SK-N-SH treated with all-trans-retinoic acid at 6 μM for 48 hours (cell line): ENCODE measurements around the gene SERTM2.

Source experiments
- ATAC-seq: fragments of 200-7000 bp; cut with Tn5 transposase; 3 replicates; pipeline ENCODE4 v1.9.1; 2020; ENCODE audit warnings: mild to moderate bottlenecking, moderate library complexity
- ARNTL ChIP-seq: fragments of 450-650 bp; formaldehyde crosslinking; IDR thresholded peaks from 2 replicates; pipeline ENCODE4 v1.5.0; 2020; ENCODE audit warnings: low read depth, mild to moderate bottlenecking, moderate library complexity, borderline replicate concordance
- CREB5 ChIP-seq: fragments of 250-450 bp; sonication (Bioruptor Pico); IDR thresholded peaks from 2 replicates; pipeline ENCODE4 v1.5.1; 2020; ENCODE audit warnings: low read depth, mild to moderate bottlenecking, moderate library complexity
- CSDC2 ChIP-seq: fragments of 250-450 bp; sonication (Bioruptor Pico); IDR thresholded peaks from 2 replicates; pipeline ENCODE4 v1.5.0; 2020; ENCODE audit warnings: mild to moderate bottlenecking, moderate library complexity
- CSRNP3 ChIP-seq: fragments of 250-450 bp; sonication (Bioruptor Pico); IDR thresholded peaks from 2 replicates; pipeline ENCODE4 v1.5.1; 2021; ENCODE audit warnings: mild to moderate bottlenecking, moderate library complexity
- ESRRG ChIP-seq: fragments of 250-450 bp; sonication (Bioruptor Pico); IDR thresholded peaks from 2 replicates; pipeline ENCODE4 v1.6.1; 2021; ENCODE audit warnings: mild to moderate bottlenecking
- GLIS3 ChIP-seq: fragments of 250-450 bp; sonication (Bioruptor Pico); IDR thresholded peaks from 2 replicates; pipeline ENCODE4 v1.5.0; 2020; ENCODE audit warnings: mild to moderate bottlenecking, moderate library complexity
- ISL1 ChIP-seq: fragments of 250-450 bp; sonication (Bioruptor Pico); IDR thresholded peaks from 2 replicates; pipeline ENCODE4 v2.1.2; 2022; ENCODE audit warnings: mild to moderate bottlenecking, moderate library complexity
- OSR1 ChIP-seq: fragments of 250-450 bp; sonication (Bioruptor Pico); IDR thresholded peaks from 2 replicates; pipeline ENCODE4 v1.8.0; 2022; ENCODE audit warnings: moderate library complexity, mild to moderate bottlenecking, inconsistent platforms
- PATZ1 ChIP-seq: fragments of 250-450 bp; sonication (Bioruptor Pico); IDR thresholded peaks from 2 replicates; pipeline ENCODE4 v1.8.0; 2020; ENCODE audit warnings: mild to moderate bottlenecking, moderate library complexity, borderline replicate concordance
- POU6F1 ChIP-seq: fragments of 250-450 bp; sonication (Bioruptor Pico); IDR thresholded peaks from 2 replicates; pipeline ENCODE4 v1.8.0; 2021; ENCODE audit warnings: low read depth, mild to moderate bottlenecking, moderate library complexity, borderline replicate concordance
- PPARA ChIP-seq: fragments of 250-450 bp; sonication (Bioruptor Pico); IDR thresholded peaks from 2 replicates; pipeline ENCODE4 v1.5.0; 2020; ENCODE audit warnings: mild to moderate bottlenecking, borderline replicate concordance
- RARB ChIP-seq: fragments of 250-450 bp; sonication (Bioruptor Pico); IDR thresholded peaks from 2 replicates; pipeline ENCODE4 v1.8.0; 2021; ENCODE audit warnings: mild to moderate bottlenecking, moderate library complexity
- SNAI2 ChIP-seq: fragments of 250-450 bp; sonication (Bioruptor Pico); IDR thresholded peaks from 2 replicates; pipeline ENCODE4 v1.5.0; 2020; ENCODE audit warnings: mild to moderate bottlenecking, moderate library complexity
- TCF4 ChIP-seq: fragments of 250-450 bp; sonication (Bioruptor Pico); IDR thresholded peaks from 2 replicates; pipeline ENCODE4 v1.8.0; 2021; ENCODE audit warnings: mild to moderate bottlenecking, moderate library complexity, borderline replicate concordance
- TOX ChIP-seq: fragments of 250-450 bp; sonication (Bioruptor Pico); IDR thresholded peaks from 2 replicates; pipeline ENCODE4 v1.8.0; 2021; ENCODE audit warnings: mild to moderate bottlenecking, moderate library complexity, borderline replicate concordance
- TSHZ2 ChIP-seq: fragments of 250-450 bp; sonication (Bioruptor Pico); IDR thresholded peaks from 2 replicates; pipeline ENCODE4 v1.5.0; 2020; ENCODE audit warnings: mild to moderate bottlenecking, moderate library complexity
- ZC3H10 ChIP-seq: fragments of 250-450 bp; sonication (Bioruptor Pico); IDR thresholded peaks from 2 replicates; pipeline ENCODE4 v1.5.1; 2021; ENCODE audit warnings: mild to moderate bottlenecking, moderate library complexity
- ZFP3 ChIP-seq: fragments of 250-450 bp; sonication (Bioruptor Pico); IDR thresholded peaks from 2 replicates; pipeline ENCODE4 v1.5.0; 2020; ENCODE audit warnings: mild to moderate bottlenecking, moderate library complexity
- ZNF565 ChIP-seq: fragments of 450-650 bp; formaldehyde crosslinking; conservative IDR thresholded peaks from 2 replicates; pipeline ENCODE4 v1.5.0; 2020; ENCODE audit warnings: low read depth, mild to moderate bottlenecking, moderate library complexity
- ZNF70 ChIP-seq: fragments of 450-650 bp; formaldehyde crosslinking; IDR thresholded peaks from 2 replicates; pipeline ENCODE4 v1.5.0; 2020; ENCODE audit warnings: mild to moderate bottlenecking, moderate library complexity
- ZNF8 ChIP-seq: fragments of 450-650 bp; formaldehyde crosslinking; IDR thresholded peaks from 2 replicates; pipeline ENCODE4 v1.5.0; 2020; ENCODE audit warnings: mild to moderate bottlenecking, moderate library complexity

The SERTM2 gene

GRCh38 chrX:111511477-111511876, at the start of gene SERTM2:
SERTM2 (plus strand) TSS chrX:111511645; CDS start chrX:111518858, 7,213 bp downstream.
- peak; percentile 40; the same call in 2 of the 3 replicates for ATAC-seq
- no peak for TF ChIP-seq ARNTL
- TF ChIP-seq ZFP3, result no peak
- TF ChIP-seq CREB5 (CRISPR knock-in tag), result no peak
- TF ChIP-seq POU6F1, result no peak
- TF ChIP-seq RARB, result no peak
- TF ChIP-seq ESRRG (CRISPR knock-in tag), result no peak
- no peak for TF ChIP-seq OSR1 (CRISPR knock-in tag)
- TF ChIP-seq GLIS3, result no peak
- no peak for TF ChIP-seq CSRNP3 (CRISPR knock-in tag)
- TF ChIP-seq ZNF8 (CRISPR knock-in tag), result no peak
- no peak for TF ChIP-seq TOX (CRISPR knock-in tag)
- no peak for TF ChIP-seq PATZ1
- no peak for TF ChIP-seq SNAI2 (CRISPR knock-in tag)
- no peak for TF ChIP-seq ZNF565 (CRISPR knock-in tag)
- no peak for TF ChIP-seq PPARA (CRISPR knock-in tag)
- TF ChIP-seq TSHZ2 (CRISPR knock-in tag), result no peak
- TF ChIP-seq CSDC2 (CRISPR knock-in tag), result no peak
- no peak for TF ChIP-seq ISL1
- no peak for TF ChIP-seq ZNF70
- TF ChIP-seq, all 23 proteins: peak for 0

GRCh38 chrX:111465669-111466068, 45.8 kb upstream of the SERTM2 start:
- ATAC-seq, result no peak
- TF ChIP-seq CSRNP3 (CRISPR knock-in tag) (no peak), ZFP3 (no peak), TCF4 (CRISPR knock-in tag) (no peak), PPARA (CRISPR knock-in tag) (no peak), ZNF565 (CRISPR knock-in tag) (no peak), ZC3H10 (CRISPR knock-in tag) (no peak), CREB5 (CRISPR knock-in tag) (no peak)
- TF ChIP-seq, all 23 proteins: peak for 0
